GM18858 (cell line): ENCODE results near the gene CD33.

ENCODE experiments used
- ATAC-seq: cut with Tn5 transposase; IDR thresholded peaks from one replicate; pipeline ENCODE4 v1.9.1; 2021; ENCODE audit not compliant: unreplicated experiment

CD33 gene

GRCh38 chr19:51258165-51259160, 33.6 kb downstream of the CD33 start:
- ATAC-seq, result no peak

- ATAC-seq, result no peak
These were observed 34.7 kb downstream of the CD33 start for GRCh38 chr19:51259348-51260245.

GRCh38 chr19:51263808-51264207, 38.9 kb downstream of the CD33 start:
- ATAC-seq, result no peak

GRCh38 chr19:51271067-51271466, 46.2 kb downstream of the CD33 start:
- no peak for ATAC-seq

- ATAC-seq, result no peak
These were observed 47.4 kb downstream of the CD33 start for GRCh38 chr19:51272183-51272810.

GRCh38 chr19:51274049-51274770, 49.3 kb downstream of the CD33 start:
- ATAC-seq, result no peak

GRCh38 chr19:51277112-51277511, 52.2 kb downstream of the CD33 start:
- no peak for ATAC-seq

GRCh38 chr19:51282335-51282734, 57.5 kb downstream of the CD33 start:
- ATAC-seq, result no peak

- no peak for ATAC-seq
These were observed 60.8 kb downstream of the CD33 start for GRCh38 chr19:51285682-51286081.
